Gastrocnemius medialis (tissue), 4 donors: ENCODE results near the gene CFAP141. TPM values are rescaled to one million over a fixed set of nuclear protein-coding genes. Genes with fewer than 3 reads are reported as not detected.

ENCODE experiments used
- ATAC-seq, 2 donors: fragments of 150-250 bp; one replicate each; pipeline ENCODE4 v1.9.1; 2016
- DNase-seq, 2 donors: peaks; one replicate each; pipeline ENCODE4 v3.0.0-alpha.2; 2019
- H3K27ac ChIP-seq, 4 donors: fragments of 200-600 bp; sonication (generic); 1 replicate in 1 of 4; 2 replicates in 3 of 4; pipeline ENCODE4 v1.5.1; 2016 to 2018; ENCODE audit warnings: mild to moderate bottlenecking in 2 of 4, moderate library complexity in 1 of 4
- H3K27me3 ChIP-seq, 3 donors: fragments of 200-600 bp; sonication (generic) in 2 of 3; 1 replicate in 1 of 3; 2 replicates in 2 of 3; pipeline versions ENCODE4 v1.5.1 to v1.6.0; 2016 to 2019; ENCODE audit warnings: mild to moderate bottlenecking in 1 of 3, moderate library complexity in 1 of 3
- H3K36me3 ChIP-seq, 2 donors: fragments of 200-600 bp; sonication (generic) in 1 of 2; one replicate each; pipeline ENCODE4 v1.5.1; 2017 to 2018
- H3K4me1 ChIP-seq, 2 donors: fragments of 200-600 bp; sonication (generic) in 1 of 2; one replicate each; pipeline ENCODE4 v1.5.1; 2016 to 2017; ENCODE audit warnings: mild to moderate bottlenecking in 2 of 2
- H3K4me3 ChIP-seq, 4 donors: fragments of 200-600 bp; sonication (generic) in 3 of 4; 1 replicate in 1 of 4; 2 replicates in 3 of 4; pipeline ENCODE4 v1.5.1; 2016 to 2019; ENCODE audit warnings: mild to moderate bottlenecking in 2 of 4
- H3K9me3 ChIP-seq, 3 donors: fragments of 200-600 bp; sonication (generic) in 2 of 3; 1 replicate in 1 of 3; 2 replicates in 2 of 3; pipeline ENCODE4 v1.5.1; 2016 to 2019
- CTCF ChIP-seq, 5 experiments: fragments of 450-650 bp in 3 of 5; fragments of 200-600 bp in 2 of 5; sonication (generic) in 2 of 5; IDR thresholded peaks in 4 of 5; conservative IDR thresholded peaks in 1 of 5; 1 replicate in 4 of 5; 2 replicates in 1 of 5; pipeline ENCODE4 v1.5.1; 2016 to 2019; ENCODE audit warnings: antibody characterized with exemption in 5 of 5, mild to moderate bottlenecking in 3 of 5, moderate library complexity in 3 of 5
- POLR2A ChIP-seq, 2 donors: fragments of 450-650 bp; IDR thresholded peaks; one replicate each; pipeline ENCODE4 v1.6.1; 2017; ENCODE audit warnings: antibody characterized with exemption in 2 of 2, mild to moderate bottlenecking in 2 of 2, moderate library complexity in 2 of 2
- in situ Hi-C, 4 donors: fragments of 200-750 bp; cut with MboI; loops; one replicate each; pipeline versions ENCODE4 v1.15.0 to v1.8.0; 2017; ENCODE audit warnings: low sequenced_read_pairs in 4 of 4
- intact Hi-C: fragments of 100-400 bp; cut with DNase I; formaldehyde crosslinking; loops from one replicate; pipeline ENCODE4 v1.15.1; 2023; ENCODE audit warnings: low total_unique reads
- total RNA-seq, 4 donors: library from RNA; depleted of rRNA; stranded (reverse); fragments of >200 nt; gene quantifications; one replicate each; pipeline versions ENCODE4 v1.1.0 to v1.2.3, GENCODE V29; 2016

The CFAP141 gene
- total RNA-seq = not detected

- in situ Hi-C loops = no loop called here
- no peak for DNase-seq
- H3K36me3 ChIP-seq = peaks cover 3 to 58% of the 10 kb centered on the region in 2 donors
Measured at GRCh38 chr1:154206196-154206595, at the start of gene CFAP141. TSS of gene CFAP141 (minus strand) at chr1:154206333. CDS start at chr1:154206307, 26 bp downstream.

GRCh38 chr1:154253671-154254070 is 47.5 kb upstream of the CFAP141 start:
- H3K27me3 ChIP-seq = no peaks in the 10 kb centered on the region
- no peak overlapping the region for H3K4me3 ChIP-seq
- DNase-seq (no peak), ATAC-seq (no peak)
- no peak overlapping the region for H3K27ac ChIP-seq
- no peaks in the 10 kb centered on the region for H3K4me1 ChIP-seq
- no peaks in the 10 kb centered on the region for H3K9me3 ChIP-seq
- TF ChIP-seq CTCF (IDR thresholded peaks at IDR 0.05 in 4 of 5, conservative IDR thresholded peaks at IDR 0.05 in 1 of 5) (no peak), POLR2A (IDR thresholded peaks at IDR 0.05) (no peak)
- peaks cover 10 to 100% of the 10 kb centered on the region in 2 donors for H3K36me3 ChIP-seq
- in situ Hi-C loops = loop anchor here in 1 of 4 donors (25.0 kb wide), 1 partner anchor 1409 kb away; no protein-coding TSS in a partner anchor
- intact Hi-C loops = no loop called here

More at GRCh38 chr1:154206196-154206595, at the start of gene CFAP141:
- intact Hi-C loops = no loop called here
- Histone ChIP-seq H3K27ac (no peak within 1 kb of the TSS), H3K4me3 (no peak within 1 kb of the TSS), H3K4me1 (peaks cover 0 to 7% of the 10 kb centered on the region in 2 donors), H3K9me3 (no peaks in the 10 kb centered on the region), H3K27me3 (no peaks in the 10 kb centered on the region)
- TF ChIP-seq POLR2A (IDR thresholded peaks at IDR 0.05) = no peak
- TF ChIP-seq CTCF (IDR thresholded peaks at IDR 0.05 in 4 of 5, conservative IDR thresholded peaks at IDR 0.05 in 1 of 5) = no peak
- ATAC-seq = no peak

GRCh38 chr1:154241703-154242351 is 35.7 kb upstream of the CFAP141 start:
- in situ Hi-C loops = no loop called here
- H3K4me3 ChIP-seq = no peak overlapping the region
- no peak for ATAC-seq

GRCh38 chr1:154240294-154240833 is 34.2 kb upstream of the CFAP141 start:
- in situ Hi-C loops = no loop called here
- intact Hi-C loops = no loop called here
- Histone ChIP-seq H3K27me3 (no peaks in the 10 kb centered on the region), H3K4me1 (peaks cover 10 to 14% of the 10 kb centered on the region in 2 donors), H3K27ac (no peak overlapping the region), H3K9me3 (no peaks in the 10 kb centered on the region), H3K4me3 (no peak overlapping the region), H3K36me3 (peaks cover 7 to 87% of the 10 kb centered on the region in 2 donors)
- TF ChIP-seq CTCF (IDR thresholded peaks at IDR 0.05 in 4 of 5, conservative IDR thresholded peaks at IDR 0.05 in 1 of 5) (no peak), POLR2A (IDR thresholded peaks at IDR 0.05) (no peak)
- DNase-seq (no peak), ATAC-seq (no peak)

More at GRCh38 chr1:154241703-154242351, 35.7 kb upstream of the CFAP141 start:
- DNase-seq = no peak
- H3K27ac ChIP-seq = no peak overlapping the region
- no peaks in the 10 kb centered on the region for H3K27me3 ChIP-seq
- no peaks in the 10 kb centered on the region for H3K9me3 ChIP-seq
- peaks cover 10 to 14% of the 10 kb centered on the region in 2 donors for H3K4me1 ChIP-seq
- no peak for TF ChIP-seq CTCF (IDR thresholded peaks at IDR 0.05 in 4 of 5, conservative IDR thresholded peaks at IDR 0.05 in 1 of 5)
- TF ChIP-seq POLR2A (IDR thresholded peaks at IDR 0.05) = no peak
- peaks cover 10 to 87% of the 10 kb centered on the region in 2 donors for H3K36me3 ChIP-seq
- intact Hi-C loops = no loop called here
